ENCODE measurements around the gene IFNA17.
"Not testable (repeated sequence)": the region's sequence is repeated elsewhere in the genome, so short reads cannot be mapped to it uniquely, and the experiment has no call there.

The IFNA17 gene

GRCh38 chr9:21213411-21214326, 14.4 kb downstream of the IFNA17 start:
- H3K4me3 ChIP-seq (ENCODE audit: low read depth, low read length); DNase-seq (ENCODE audit: low read depth): not testable (repeated sequence)

- not testable (repeated sequence) for H3K4me3 ChIP-seq (ENCODE audit: low read depth, low read length); DNase-seq (ENCODE audit: low read depth)
Measured at GRCh38 chr9:21212160-21212559, 15.9 kb downstream of the IFNA17 start.

GRCh38 chr9:21210782-21211181, 17.2 kb downstream of the IFNA17 start:
- DNase-seq (ENCODE audit: low read depth); H3K4me3 ChIP-seq (ENCODE audit: low read depth, low read length): not testable (repeated sequence)

- no peak for DNase-seq (ENCODE audit: low read depth)
- H3K4me3 ChIP-seq (ENCODE audit: low read depth, low read length) = no peak overlapping the region
Measured at GRCh38 chr9:21210311-21210710, 17.7 kb downstream of the IFNA17 start.

GRCh38 chr9:21207043-21207442, 21.0 kb downstream of the IFNA17 start, which contains the start of gene IFNA10:
TSS of gene IFNA10 (minus strand) at chr9:21207143. CDS start at chr9:21207097, 46 bp downstream.
- not testable (repeated sequence) for DNase-seq (ENCODE audit: low read depth)

GRCh38 chr9:21205204-21205603, 22.8 kb downstream of the IFNA17 start:
- no peak overlapping the region for H3K4me3 ChIP-seq (ENCODE audit: low read depth, low read length)
- DNase-seq (ENCODE audit: low read depth) = no peak

More at GRCh38 chr9:21207043-21207442, 21.0 kb downstream of the IFNA17 start, which contains the start of gene IFNA10:
- H3K4me3 ChIP-seq (ENCODE audit: low read depth, low read length) = not testable (repeated sequence)

- not testable (repeated sequence) for H3K4me3 ChIP-seq (ENCODE audit: low read depth, low read length); DNase-seq (ENCODE audit: low read depth)
Measured at GRCh38 chr9:21202105-21202504, 25.9 kb downstream of the IFNA17 start, which contains the start of gene IFNA7. TSS of gene IFNA7 (minus strand) at chr9:21202205. CDS start at chr9:21202165, 40 bp downstream.

GRCh38 chr9:21194867-21195776, 32.9 kb downstream of the IFNA17 start:
- DNase-seq (ENCODE audit: low read depth); H3K4me3 ChIP-seq (ENCODE audit: low read depth, low read length): not testable (repeated sequence)

GRCh38 chr9:21187487-21187886, 40.5 kb downstream of the IFNA17 start, which contains the start of gene IFNA4:
TSS of gene IFNA4 (minus strand) at chr9:21187587. CDS start at chr9:21187531, 56 bp downstream.
- DNase-seq (ENCODE audit: low read depth); H3K4me3 ChIP-seq (ENCODE audit: low read depth, low read length): not testable (repeated sequence)

- not testable (repeated sequence) for DNase-seq (ENCODE audit: low read depth); H3K4me3 ChIP-seq (ENCODE audit: low read depth, low read length)
Measured at GRCh38 chr9:21182810-21183736, 44.9 kb downstream of the IFNA17 start.
